ENCODE data around the gene TRIM69. TPM values are rescaled to one million over a fixed set of nuclear protein-coding genes. Genes with fewer than 3 reads are reported as not detected.
A peak's percentile ranks its signal among the peaks of the same experiment; 100 is the strongest.
"Not testable (repeated sequence)": the region's sequence is repeated elsewhere in the genome, so short reads cannot be mapped to it uniquely, and the experiment has no call there.

The TRIM69 gene
- total RNA-seq, 1 donor from 2014 or later = 35.4 TPM

GRCh38 chr15:44734839-44735481 lies 1.4 kb upstream of the TRIM69 start:
- TF ChIP-seq, protein P1, sequence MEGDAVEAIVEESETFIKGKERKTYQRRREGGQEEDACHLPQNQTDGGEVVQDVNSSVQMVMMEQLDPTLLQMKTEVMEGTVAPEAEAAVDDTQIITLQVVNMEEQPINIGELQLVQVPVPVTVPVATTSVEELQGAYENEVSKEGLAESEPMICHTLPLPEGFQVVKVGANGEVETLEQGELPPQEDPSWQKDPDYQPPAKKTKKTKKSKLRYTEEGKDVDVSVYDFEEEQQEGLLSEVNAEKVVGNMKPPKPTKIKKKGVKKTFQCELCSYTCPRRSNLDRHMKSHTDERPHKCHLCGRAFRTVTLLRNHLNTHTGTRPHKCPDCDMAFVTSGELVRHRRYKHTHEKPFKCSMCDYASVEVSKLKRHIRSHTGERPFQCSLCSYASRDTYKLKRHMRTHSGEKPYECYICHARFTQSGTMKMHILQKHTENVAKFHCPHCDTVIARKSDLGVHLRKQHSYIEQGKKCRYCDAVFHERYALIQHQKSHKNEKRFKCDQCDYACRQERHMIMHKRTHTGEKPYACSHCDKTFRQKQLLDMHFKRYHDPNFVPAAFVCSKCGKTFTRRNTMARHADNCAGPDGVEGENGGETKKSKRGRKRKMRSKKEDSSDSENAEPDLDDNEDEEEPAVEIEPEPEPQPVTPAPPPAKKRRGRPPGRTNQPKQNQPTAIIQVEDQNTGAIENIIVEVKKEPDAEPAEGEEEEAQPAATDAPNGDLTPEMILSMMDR (IDR thresholded peaks at IDR 0.05) = no peak
- ChIA-PET CTCF (interaction anchor here (1.4 to 6.1 kb wide), 8 partner anchors 9 to 157 kb away, joined by 4 to 202 read pairs (median 38); partner anchors contain the start of genes B2M, PATL2 and SPG11), POLR2A (interaction anchor here (0.6 to 21.4 kb wide), 5 partner anchors 17 to 176 kb away, joined by 3 to 2387 read pairs (median 18); partner anchors contain the start of genes B2M, PATL2 and SPG11)
- H3K27ac Mint-ChIP-seq = peak overlapping the region; percentile 87
- no peaks in the 10 kb centered on the region for H3K9me3 Mint-ChIP-seq
- no peaks in the 10 kb centered on the region for H3K27me3 Mint-ChIP-seq
- DNase-seq (no peak), ATAC-seq (ENCODE audit: low read depth) (no peak)
- intact Hi-C loops (cut with micrococcal nuclease) = no loop called here
- H3K36me3 Mint-ChIP-seq (ENCODE audit: low read depth) = peaks cover 15% of the 10 kb centered on the region
- H3K4me3 Mint-ChIP-seq = peak overlapping the region; percentile 66
- peaks cover 51% of the 10 kb centered on the region for H3K4me1 Mint-ChIP-seq

DNA sequence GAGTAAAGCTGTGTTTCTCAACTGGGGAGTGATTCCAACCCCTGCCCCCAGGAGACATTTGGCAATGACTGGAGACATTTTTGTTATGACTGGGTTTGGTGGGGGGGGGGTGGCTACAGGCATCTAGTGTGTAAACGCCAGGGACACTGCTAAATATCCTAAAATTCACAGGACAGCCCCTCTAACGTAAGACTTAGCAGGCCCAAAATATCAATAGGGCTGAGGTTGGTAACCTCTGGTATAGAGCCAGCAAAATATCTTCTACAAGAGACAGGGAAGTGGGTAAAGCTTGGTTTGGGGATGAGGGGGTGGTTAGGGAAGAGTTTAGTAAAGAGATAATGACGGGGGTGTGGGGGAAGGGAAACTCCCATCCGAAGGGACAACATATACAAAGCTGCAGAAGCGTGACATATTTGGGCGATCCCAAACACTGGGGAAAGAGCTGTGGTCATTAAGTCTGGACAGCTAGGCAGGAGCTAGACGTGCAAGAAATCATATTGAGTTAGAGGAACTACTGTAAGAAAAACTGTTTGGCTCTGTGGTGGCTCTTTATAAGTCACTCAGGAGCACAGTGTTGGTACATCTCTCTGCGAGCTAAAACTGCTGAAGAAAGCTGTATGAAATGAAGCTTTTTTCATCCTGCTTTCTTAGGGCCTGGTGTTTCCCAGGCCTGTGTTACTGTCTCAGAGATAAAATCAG lies 697 bp upstream of the TRIM69 start:
- Mint-ChIP-seq H3K36me3 (ENCODE audit: low read depth) (peaks cover 15% of the 10 kb centered on the region), H3K9me3 (no peaks in the 10 kb centered on the region), H3K27ac (peak overlapping the region; percentile 87), H3K4me3 (peak overlapping the region; percentile 66), H3K4me1 (peaks cover 46% of the 10 kb centered on the region), H3K27me3 (no peaks in the 10 kb centered on the region)
- intact Hi-C loops (cut with micrococcal nuclease) = no loop called here
- ATAC-seq (ENCODE audit: low read depth) (peak; percentile 72), DNase-seq (no peak)
- TF ChIP-seq, protein P1 (IDR thresholded peaks at IDR 0.05) = no peak
- ChIA-PET CTCF (interaction anchor here (1.3 to 6.1 kb wide), 13 partner anchors 10 to 235 kb away, joined by 3 to 202 read pairs (median 24); partner anchors contain the start of genes B2M, PATL2 and SPG11), POLR2A (interaction anchor here (0.9 to 21.4 kb wide), 7 partner anchors 18 to 157 kb away, joined by 3 to 2387 read pairs (median 8); partner anchors contain the start of genes B2M, PATL2 and SPG11)

DNA sequence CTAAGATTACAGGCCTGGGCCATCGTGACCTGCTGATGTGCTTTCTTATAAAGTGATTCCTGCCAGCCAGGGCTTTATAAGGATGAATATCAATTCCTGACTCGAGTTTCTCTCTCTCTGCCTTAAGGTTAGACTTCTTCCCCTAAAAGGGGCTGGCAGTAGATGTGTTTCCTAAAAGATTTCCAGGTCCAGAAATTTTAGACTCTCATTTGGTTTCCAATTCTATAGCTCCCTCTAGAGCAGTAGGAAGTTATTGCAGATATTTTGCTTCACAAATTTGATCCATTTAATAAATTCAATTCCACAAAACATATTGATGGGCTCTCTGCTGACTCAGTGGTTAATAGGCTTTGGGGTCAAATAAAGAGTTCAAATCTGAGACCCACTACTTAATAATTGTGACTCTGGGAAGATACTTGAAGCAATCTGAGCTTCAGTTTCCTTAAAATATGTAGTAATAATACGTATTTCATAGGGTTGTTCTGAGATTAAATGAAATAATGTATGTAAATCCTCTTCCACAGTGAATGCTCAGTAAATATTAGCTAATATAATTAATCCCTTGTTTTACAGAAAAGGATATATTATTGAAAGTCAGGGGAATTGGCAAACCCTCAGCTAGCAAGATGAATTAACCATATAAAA lies 2.1 kb downstream of the TRIM69 start:
- intact Hi-C loops (cut with micrococcal nuclease) = loop anchor here (1.0 kb wide), 5 partner anchors 9 to 299 kb away; partner anchors contain the start of genes B2M, PATL2 and SPG11
- CTCF ChIA-PET = interaction anchor here (0.8 to 6.1 kb wide), 20 partner anchors 9 to 160 kb away, joined by 3 to 202 read pairs (median 6); partner anchors contain the start of genes B2M, PATL2 and SPG11
- H3K36me3 Mint-ChIP-seq (ENCODE audit: low read depth) = no peaks in the 10 kb centered on the region
- H3K4me3 Mint-ChIP-seq = no peak overlapping the region
- no peak overlapping the region for H3K27ac Mint-ChIP-seq
- peaks cover 30% of the 10 kb centered on the region for H3K4me1 Mint-ChIP-seq
- ATAC-seq (ENCODE audit: low read depth) (no peak), DNase-seq (no peak)
- H3K27me3 Mint-ChIP-seq = no peaks in the 10 kb centered on the region
- POLR2A ChIA-PET = interaction anchor here (0.5 to 21.4 kb wide), 7 partner anchors 8 to 160 kb away, joined by 3 to 2387 read pairs (median 4); partner anchors contain the start of genes B2M, PATL2 and SPG11
- H3K9me3 Mint-ChIP-seq = no peaks in the 10 kb centered on the region
- TF ChIP-seq, protein P1 (IDR thresholded peaks at IDR 0.05) = peak; percentile 92

- POLR2A ChIA-PET = interaction anchor here (1.0 to 21.4 kb wide), 5 partner anchors 22 to 161 kb away, joined by 3 to 2387 read pairs (median 3); partner anchors contain the start of genes B2M, PATL2 and SPG11
- CTCF ChIA-PET = interaction anchor here (0.7 to 6.1 kb wide), 19 partner anchors 10 to 161 kb away, joined by 3 to 202 read pairs (median 6); partner anchors contain the start of genes B2M, PATL2 and SPG11
- H3K27me3 Mint-ChIP-seq; H3K36me3 Mint-ChIP-seq (ENCODE audit: low read depth); H3K9me3 Mint-ChIP-seq; intact Hi-C loops (cut with micrococcal nuclease); H3K27ac Mint-ChIP-seq; ATAC-seq (ENCODE audit: low read depth); DNase-seq; H3K4me3 Mint-ChIP-seq: not testable (repeated sequence)
- H3K4me1 Mint-ChIP-seq = peaks cover 26% of the 10 kb centered on the region
Measured at GRCh38 chr15:44739222-44739847, 3.0 kb downstream of the TRIM69 start.

DNA sequence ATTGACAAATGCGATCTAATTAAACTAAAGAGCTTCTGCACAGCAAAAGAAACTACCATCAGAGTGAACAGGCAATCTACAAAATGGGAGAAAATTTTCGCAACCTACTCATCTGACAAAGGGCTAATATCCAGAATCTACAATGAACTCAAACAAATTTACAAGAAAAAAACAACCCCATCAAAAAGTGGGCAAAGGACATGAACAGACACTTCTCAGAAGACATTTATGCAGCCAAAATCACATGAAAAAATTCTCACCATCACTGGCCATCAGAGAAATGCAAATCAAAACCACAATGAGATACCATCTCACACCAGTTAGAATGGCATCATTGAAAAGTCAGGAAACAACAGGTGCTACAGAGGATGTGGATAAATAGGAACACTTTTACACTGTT lies 7.1 kb downstream of the TRIM69 start:
- H3K27me3 Mint-ChIP-seq; H3K4me3 Mint-ChIP-seq; intact Hi-C loops (cut with micrococcal nuclease); DNase-seq; H3K36me3 Mint-ChIP-seq (ENCODE audit: low read depth); H3K4me1 Mint-ChIP-seq; POLR2A ChIA-PET; ATAC-seq (ENCODE audit: low read depth); CTCF ChIA-PET; H3K27ac Mint-ChIP-seq; H3K9me3 Mint-ChIP-seq: not testable (repeated sequence)

Measured in activated B cell treated with CpG ODN at 0.5 μM for 24 hours (primary cell).